ENCODE measurements around the gene ZNF69. TPM values are rescaled to one million over a fixed set of nuclear protein-coding genes. Genes with fewer than 3 reads are reported as not detected.

Gene ZNF69
- total and polyA plus RNA-seq, 2 of the 13 experiments (the other 11 are each of a cell fraction or from before 2014, with no cell fraction given), result 9.6 to 21.0 TPM

DNA sequence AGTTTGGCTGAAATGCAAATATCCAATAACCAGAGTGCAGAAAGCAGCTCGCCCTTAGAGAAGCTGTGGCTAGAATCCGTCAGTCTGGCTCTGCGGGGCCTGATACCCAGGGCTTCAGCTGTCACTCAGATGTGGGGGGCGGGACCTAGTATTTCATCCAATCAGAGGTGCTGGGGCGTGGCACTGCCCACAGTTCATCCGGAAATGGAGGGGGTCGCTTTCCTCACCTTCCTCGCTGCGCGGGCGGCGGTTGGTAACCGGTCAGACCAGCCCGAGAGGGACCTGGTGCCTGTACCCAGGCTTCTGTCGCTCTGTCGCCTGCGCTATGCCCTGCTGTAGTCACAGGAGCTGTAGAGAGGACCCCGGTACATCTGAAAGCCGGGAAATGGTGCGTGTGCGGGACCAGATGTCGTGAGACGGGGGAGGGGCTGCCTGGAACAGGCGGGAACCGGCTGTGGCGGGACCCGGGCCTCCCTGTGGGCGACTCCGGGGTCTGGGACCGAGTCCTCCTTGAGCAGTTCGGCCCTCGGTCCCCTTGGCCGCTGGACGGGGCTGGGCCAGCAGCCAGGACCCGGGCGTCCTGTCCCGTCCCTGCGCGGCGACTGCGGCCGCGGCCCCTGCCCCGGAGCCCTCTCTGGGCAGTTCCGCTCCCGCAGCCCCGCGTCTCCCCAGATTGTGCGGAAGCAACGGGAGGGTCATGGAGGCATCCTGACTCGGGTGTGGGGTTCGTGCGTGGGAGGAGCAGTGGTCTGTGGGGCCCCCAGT lies 37.5 kb downstream of the ZNF69 start, which contains the start of gene ZNF700 (continued):
- TF ChIP-seq, protein P1, sequence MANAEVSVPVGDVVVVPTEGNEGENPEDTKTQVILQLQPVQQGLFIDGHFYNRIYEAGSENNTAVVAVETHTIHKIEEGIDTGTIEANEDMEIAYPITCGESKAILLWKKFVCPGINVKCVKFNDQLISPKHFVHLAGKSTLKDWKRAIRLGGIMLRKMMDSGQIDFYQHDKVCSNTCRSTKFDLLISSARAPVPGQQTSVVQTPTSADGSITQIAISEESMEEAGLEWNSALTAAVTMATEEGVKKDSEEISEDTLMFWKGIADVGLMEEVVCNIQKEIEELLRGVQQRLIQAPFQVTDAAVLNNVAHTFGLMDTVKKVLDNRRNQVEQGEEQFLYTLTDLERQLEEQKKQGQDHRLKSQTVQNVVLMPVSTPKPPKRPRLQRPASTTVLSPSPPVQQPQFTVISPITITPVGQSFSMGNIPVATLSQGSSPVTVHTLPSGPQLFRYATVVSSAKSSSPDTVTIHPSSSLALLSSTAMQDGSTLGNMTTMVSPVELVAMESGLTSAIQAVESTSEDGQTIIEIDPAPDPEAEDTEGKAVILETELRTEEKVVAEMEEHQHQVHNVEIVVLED (CRISPR knock-in tag; IDR thresholded peaks at IDR 0.05; ENCODE audit: borderline replicate concordance), result peak; percentile 56; the same call in 1 of the 2 replicates
- TF ChIP-seq RNF2 (conservative IDR thresholded peaks at IDR 0.05; ENCODE audit: low read depth), result no peak
- TF ChIP-seq, protein P2, sequence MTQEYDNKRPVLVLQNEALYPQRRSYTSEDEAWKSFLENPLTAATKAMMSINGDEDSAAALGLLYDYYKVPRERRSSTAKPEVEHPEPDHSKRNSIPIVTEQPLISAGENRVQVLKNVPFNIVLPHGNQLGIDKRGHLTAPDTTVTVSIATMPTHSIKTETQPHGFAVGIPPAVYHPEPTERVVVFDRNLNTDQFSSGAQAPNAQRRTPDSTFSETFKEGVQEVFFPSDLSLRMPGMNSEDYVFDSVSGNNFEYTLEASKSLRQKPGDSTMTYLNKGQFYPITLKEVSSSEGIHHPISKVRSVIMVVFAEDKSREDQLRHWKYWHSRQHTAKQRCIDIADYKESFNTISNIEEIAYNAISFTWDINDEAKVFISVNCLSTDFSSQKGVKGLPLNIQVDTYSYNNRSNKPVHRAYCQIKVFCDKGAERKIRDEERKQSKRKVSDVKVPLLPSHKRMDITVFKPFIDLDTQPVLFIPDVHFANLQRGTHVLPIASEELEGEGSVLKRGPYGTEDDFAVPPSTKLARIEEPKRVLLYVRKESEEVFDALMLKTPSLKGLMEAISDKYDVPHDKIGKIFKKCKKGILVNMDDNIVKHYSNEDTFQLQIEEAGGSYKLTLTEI (CRISPR knock-in tag; conservative IDR thresholded peaks at IDR 0.05), result no peak
- TF ChIP-seq SMAD1 (CRISPR knock-in tag; IDR thresholded peaks at IDR 0.05; ENCODE audit: borderline replicate concordance, low read depth), result peak; percentile 86; the same call in 1 of the 2 replicates
- TF ChIP-seq KAT2B (IDR thresholded peaks at IDR 0.05; ENCODE audit: borderline replicate concordance, low read depth, low read length), result no peak
- TF ChIP-seq NFATC3 (CRISPR knock-in tag; IDR thresholded peaks at IDR 0.05), result no peak
- peak; percentile 95 for TF ChIP-seq NFYB (CRISPR knock-in tag; IDR thresholded peaks at IDR 0.05)
- TF ChIP-seq SKI (IDR thresholded peaks at IDR 0.05; ENCODE audit: partially characterized antibody), result peak; percentile 20
- no peak for TF ChIP-seq ZNF430 (CRISPR knock-in tag; IDR thresholded peaks at IDR 0.05)
- no peak for TF ChIP-seq ZNF33A (CRISPR knock-in tag; IDR thresholded peaks at IDR 0.05; ENCODE audit: borderline replicate concordance)
- TF ChIP-seq, protein P3, sequence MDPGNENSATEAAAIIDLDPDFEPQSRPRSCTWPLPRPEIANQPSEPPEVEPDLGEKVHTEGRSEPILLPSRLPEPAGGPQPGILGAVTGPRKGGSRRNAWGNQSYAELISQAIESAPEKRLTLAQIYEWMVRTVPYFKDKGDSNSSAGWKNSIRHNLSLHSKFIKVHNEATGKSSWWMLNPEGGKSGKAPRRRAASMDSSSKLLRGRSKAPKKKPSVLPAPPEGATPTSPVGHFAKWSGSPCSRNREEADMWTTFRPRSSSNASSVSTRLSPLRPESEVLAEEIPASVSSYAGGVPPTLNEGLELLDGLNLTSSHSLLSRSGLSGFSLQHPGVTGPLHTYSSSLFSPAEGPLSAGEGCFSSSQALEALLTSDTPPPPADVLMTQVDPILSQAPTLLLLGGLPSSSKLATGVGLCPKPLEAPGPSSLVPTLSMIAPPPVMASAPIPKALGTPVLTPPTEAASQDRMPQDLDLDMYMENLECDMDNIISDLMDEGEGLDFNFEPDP (CRISPR knock-in tag; conservative IDR thresholded peaks at IDR 0.05), result 0 out of 2 replicates have a peak, but pooled peaks have one; percentile 59
- TF ChIP-seq, protein P4, sequence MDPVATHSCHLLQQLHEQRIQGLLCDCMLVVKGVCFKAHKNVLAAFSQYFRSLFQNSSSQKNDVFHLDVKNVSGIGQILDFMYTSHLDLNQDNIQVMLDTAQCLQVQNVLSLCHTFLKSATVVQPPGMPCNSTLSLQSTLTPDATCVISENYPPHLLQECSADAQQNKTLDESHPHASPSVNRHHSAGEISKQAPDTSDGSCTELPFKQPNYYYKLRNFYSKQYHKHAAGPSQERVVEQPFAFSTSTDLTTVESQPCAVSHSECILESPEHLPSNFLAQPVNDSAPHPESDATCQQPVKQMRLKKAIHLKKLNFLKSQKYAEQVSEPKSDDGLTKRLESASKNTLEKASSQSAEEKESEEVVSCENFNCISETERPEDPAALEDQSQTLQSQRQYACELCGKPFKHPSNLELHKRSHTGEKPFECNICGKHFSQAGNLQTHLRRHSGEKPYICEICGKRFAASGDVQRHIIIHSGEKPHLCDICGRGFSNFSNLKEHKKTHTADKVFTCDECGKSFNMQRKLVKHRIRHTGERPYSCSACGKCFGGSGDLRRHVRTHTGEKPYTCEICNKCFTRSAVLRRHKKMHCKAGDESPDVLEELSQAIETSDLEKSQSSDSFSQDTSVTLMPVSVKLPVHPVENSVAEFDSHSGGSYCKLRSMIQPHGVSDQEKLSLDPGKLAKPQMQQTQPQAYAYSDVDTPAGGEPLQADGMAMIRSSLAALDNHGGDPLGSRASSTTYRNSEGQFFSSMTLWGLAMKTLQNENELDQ (CRISPR knock-in tag; IDR thresholded peaks at IDR 0.05; ENCODE audit: borderline replicate concordance), result no peak
- TF ChIP-seq, protein P5, sequence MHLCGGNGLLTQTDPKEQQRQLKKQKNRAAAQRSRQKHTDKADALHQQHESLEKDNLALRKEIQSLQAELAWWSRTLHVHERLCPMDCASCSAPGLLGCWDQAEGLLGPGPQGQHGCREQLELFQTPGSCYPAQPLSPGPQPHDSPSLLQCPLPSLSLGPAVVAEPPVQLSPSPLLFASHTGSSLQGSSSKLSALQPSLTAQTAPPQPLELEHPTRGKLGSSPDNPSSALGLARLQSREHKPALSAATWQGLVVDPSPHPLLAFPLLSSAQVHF (CRISPR knock-in tag; IDR thresholded peaks at IDR 0.05), result peak; percentile 29; the same call in 1 of the 2 replicates
- no peak for TF ChIP-seq RFX3 (CRISPR knock-in tag; IDR thresholded peaks at IDR 0.05)
- peak; percentile 93 for TF ChIP-seq KLF6 (CRISPR knock-in tag; IDR thresholded peaks at IDR 0.05)
- TF ChIP-seq, protein P6, sequence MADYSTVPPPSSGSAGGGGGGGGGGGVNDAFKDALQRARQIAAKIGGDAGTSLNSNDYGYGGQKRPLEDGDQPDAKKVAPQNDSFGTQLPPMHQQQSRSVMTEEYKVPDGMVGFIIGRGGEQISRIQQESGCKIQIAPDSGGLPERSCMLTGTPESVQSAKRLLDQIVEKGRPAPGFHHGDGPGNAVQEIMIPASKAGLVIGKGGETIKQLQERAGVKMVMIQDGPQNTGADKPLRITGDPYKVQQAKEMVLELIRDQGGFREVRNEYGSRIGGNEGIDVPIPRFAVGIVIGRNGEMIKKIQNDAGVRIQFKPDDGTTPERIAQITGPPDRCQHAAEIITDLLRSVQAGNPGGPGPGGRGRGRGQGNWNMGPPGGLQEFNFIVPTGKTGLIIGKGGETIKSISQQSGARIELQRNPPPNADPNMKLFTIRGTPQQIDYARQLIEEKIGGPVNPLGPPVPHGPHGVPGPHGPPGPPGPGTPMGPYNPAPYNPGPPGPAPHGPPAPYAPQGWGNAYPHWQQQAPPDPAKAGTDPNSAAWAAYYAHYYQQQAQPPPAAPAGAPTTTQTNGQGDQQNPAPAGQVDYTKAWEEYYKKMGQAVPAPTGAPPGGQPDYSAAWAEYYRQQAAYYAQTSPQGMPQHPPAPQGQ (CRISPR knock-in tag; IDR thresholded peaks at IDR 0.05; ENCODE audit: borderline replicate concordance), result no peak
- no peak for TF ChIP-seq HMGA1 (CRISPR knock-in tag; conservative IDR thresholded peaks at IDR 0.05)
- TF ChIP-seq ZNF781 (CRISPR knock-in tag; IDR thresholded peaks at IDR 0.05; ENCODE audit: borderline replicate concordance, not compliant biosample characterization), result no peak
